ENCODE data around the gene TRAF7.

Gene TRAF7

DNA sequence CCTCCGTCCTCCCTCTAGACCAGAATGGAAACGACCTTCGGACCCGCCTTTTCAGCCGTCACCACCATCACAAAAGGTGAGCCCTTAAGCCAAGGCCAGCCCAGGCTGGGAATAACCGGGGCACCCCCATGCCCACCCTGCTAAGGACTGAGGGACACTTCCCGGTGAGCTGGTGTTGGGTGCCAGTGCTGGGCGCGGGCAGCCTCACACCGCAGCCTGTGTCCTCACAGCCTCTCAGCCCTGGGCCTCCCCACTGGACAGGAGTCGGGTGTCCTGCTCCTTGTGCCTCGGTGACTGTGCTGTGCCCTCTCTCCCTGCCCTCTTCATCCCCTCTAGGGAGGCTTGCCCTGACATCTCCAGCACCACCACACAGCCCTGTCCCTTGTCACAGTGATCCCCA, 10.3 kb downstream of the TRAF7 start:
- TF ChIP-seq, protein P1, sequence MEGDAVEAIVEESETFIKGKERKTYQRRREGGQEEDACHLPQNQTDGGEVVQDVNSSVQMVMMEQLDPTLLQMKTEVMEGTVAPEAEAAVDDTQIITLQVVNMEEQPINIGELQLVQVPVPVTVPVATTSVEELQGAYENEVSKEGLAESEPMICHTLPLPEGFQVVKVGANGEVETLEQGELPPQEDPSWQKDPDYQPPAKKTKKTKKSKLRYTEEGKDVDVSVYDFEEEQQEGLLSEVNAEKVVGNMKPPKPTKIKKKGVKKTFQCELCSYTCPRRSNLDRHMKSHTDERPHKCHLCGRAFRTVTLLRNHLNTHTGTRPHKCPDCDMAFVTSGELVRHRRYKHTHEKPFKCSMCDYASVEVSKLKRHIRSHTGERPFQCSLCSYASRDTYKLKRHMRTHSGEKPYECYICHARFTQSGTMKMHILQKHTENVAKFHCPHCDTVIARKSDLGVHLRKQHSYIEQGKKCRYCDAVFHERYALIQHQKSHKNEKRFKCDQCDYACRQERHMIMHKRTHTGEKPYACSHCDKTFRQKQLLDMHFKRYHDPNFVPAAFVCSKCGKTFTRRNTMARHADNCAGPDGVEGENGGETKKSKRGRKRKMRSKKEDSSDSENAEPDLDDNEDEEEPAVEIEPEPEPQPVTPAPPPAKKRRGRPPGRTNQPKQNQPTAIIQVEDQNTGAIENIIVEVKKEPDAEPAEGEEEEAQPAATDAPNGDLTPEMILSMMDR (IDR thresholded peaks at IDR 0.05), result no peak

DNA sequence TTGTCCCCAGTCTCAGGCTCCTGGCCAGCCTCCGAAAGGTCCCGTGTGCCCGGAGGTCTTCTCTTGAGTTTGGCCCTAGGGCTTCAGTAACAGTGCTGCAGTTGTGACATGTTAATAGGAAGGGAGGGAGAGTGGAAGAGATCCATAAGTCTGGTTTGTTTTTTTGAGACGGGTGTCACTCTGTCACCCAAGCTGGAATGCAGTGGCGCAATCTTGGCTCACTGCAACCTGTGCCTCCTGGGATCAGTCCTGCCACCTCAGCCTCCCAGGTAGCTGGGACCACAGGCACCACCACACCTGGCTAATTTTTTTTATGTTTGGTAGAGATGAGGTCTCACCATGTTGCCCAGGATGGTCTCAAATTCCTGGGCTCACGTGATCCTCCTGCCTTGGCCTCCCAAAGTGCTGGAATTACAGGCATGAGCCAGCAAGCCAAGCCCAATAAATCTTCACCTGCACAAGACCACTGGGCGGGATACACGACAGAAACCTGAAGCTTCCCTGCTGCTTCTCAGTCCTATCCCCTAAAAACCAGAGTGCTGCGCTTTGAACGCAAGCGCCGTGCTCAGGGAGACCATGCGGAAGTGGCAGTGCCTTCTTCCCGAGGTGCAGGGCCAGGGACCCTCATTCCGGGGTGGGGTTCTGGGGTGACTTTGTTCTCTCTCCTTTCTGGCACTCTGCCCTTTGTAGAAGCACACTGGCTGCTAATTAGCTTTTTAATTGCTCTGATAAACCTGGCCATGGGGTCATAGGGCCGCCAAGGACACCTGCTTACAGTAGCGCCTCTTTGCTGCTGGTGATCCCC, 10.9 kb downstream of the TRAF7 start:
- TF ChIP-seq, protein P1 (IDR thresholded peaks at IDR 0.05), result no peak

DNA sequence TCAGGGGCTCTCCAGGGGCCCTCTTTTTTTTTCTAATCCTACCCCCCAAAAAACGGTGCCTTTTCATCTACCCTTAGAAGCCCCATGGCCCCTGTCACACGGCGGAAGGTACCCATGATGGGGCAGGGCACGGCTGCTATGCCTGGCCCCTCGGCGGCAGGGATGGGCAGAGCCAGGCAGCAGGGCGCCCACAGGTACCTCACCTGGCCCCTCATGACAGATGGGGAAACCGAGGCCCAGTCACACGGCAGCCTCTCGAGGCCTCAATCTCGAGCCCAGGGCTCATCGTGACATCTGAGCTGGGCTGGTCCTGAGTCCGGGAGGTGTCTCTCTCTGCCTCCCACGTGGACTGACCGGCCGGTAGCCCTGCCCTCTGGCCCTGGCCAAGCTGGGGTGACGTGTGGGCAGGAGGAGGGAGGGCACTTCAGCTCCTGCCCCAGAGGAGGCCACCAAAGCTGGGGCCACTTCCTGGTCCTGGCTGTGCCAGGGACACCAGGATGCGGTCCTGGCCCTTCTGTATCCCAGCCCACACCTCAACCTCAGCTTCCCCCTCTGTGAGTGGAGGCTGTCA, 11.6 kb downstream of the TRAF7 start:
- TF ChIP-seq, protein P1 (IDR thresholded peaks at IDR 0.05), result no peak

DNA sequence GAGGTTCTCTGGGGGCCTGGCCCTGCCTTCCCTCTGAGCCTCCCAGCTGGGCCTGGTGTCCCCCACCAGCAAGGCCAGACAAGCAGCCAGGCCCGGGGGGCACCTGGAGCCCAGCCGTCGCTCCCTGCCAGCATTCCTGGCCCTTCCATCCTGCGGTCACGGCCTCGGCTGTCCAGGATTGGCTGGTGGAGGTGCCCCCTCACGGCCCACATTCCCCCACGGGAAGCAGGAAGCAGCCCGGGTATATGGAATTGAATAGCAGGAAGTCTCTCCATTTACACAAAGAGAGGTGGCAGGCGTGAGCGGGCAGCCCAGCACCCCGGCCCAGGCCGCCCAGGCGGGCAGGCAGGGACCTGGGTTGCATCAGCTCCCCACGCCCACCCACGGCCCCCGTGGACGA, 14.5 kb downstream of the TRAF7 start:
- TF ChIP-seq, protein P1 (IDR thresholded peaks at IDR 0.05), result no peak

DNA sequence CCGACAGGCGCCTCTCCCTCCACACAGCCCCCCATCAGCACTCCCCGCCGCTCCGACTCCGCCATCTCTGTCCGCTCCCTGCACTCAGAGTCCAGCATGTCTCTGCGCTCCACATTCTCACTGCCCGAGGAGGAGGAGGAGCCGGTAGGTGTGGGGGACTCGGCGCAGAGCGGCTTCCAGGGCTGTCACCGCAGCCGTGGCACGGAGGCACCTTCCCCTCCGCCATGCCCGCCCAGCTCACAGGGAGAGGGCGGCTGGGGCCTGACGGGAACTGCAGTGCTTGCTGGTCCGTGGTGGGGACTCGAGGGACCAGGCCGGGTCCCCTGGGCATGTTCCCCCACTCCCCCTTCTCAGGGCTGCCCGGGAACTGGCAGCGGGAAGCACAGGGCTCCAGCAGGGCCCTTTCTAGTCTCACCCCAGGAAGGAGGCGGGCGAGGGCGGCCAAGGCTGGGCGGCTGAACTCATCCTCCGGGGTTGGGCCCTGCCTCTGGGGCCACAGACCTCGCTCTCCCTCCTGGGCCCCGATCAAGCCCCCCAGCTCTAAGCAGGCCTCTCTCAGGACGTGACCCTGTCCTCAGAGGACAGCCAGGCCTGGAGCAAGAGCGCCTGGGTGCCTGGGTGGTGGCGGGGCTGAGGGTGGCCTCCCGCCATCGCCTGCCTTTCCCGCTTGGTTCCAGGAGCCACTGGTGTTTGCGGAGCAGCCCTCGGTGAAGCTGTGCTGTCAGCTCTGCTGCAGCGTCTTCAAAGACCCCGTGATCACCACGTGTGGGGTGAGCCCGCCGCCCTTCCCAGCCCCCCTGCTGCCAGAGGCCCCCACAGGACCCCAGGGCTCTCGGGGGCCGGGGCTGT, 15.2 kb downstream of the TRAF7 start:
- TF ChIP-seq, protein P1 (IDR thresholded peaks at IDR 0.05), result no peak

DNA sequence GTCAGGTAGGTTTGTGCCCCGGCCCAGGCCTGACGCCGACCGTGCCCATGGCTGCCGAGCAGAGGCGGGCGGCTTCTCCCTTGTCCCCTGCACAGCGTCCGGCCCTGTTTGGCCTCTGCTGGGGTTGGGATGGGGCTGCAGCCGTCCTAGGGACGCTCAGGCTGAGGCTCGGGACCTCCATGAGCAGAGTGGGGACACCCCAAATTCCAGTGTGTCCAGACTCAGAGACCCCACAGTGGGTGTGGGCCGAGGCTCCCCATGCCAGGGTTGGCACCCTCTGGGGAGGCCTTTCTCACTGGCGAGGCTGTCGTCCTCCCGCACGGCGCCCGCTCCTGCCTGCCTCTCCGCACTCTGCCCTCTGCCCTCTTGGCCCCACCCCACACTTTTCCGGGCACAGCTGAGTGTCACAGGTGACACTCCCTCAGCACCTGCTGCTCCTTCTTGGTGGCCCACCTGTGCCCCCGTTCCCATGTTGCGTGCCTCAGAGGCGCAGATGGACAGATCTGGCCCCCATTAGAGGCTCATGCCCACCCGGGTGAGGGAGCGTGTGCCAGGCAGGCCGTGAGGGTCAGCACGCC, 16.1 kb downstream of the TRAF7 start:
- TF ChIP-seq, protein P1 (IDR thresholded peaks at IDR 0.05), result no peak

DNA sequence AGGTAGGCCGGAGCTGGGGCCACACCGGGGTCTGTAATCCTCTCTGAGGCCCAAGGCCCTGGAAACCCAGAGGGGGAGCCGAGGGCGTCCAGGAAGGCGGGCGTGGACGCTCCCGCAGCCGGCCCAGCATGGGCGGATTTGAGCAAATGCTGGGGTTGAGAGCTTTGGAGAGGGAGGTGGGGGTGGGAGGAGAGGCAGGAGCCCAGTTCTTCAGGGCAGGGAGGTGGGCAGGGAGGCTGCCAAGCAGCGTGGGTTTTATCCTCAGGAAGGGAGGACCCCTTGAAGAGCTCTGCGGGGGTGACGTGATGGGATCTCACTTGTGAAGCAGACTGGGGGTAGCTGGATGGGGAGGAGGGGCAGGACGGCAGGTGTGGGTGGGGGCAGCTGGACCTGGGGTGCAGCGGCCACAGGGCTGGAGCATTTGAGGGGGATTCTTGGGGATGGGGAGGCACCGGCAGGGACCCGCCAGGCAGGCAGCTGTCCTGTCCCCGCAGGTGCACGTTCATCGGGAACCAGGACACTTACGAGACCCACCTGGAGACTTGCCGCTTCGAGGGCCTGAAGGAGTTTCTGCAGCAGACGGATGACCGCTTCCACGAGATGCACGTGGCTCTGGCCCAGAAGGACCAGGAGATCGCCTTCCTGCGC, 17.2 kb downstream of the TRAF7 start:
- TF ChIP-seq, protein P1 (IDR thresholded peaks at IDR 0.05), result no peak
